GM19397 (cell line): ENCODE measurements around the gene PCK1.
"Not testable (repeated sequence)": the region's sequence is repeated elsewhere in the genome, so short reads cannot be mapped to it uniquely, and the experiment has no call there.

ENCODE experiments used
- ATAC-seq: cut with Tn5 transposase; IDR thresholded peaks from one replicate; pipeline ENCODE4 v1.9.1; 2021; ENCODE audit warnings: mild to moderate bottlenecking, moderate library complexity; ENCODE audit not compliant: unreplicated experiment

Gene PCK1

DNA sequence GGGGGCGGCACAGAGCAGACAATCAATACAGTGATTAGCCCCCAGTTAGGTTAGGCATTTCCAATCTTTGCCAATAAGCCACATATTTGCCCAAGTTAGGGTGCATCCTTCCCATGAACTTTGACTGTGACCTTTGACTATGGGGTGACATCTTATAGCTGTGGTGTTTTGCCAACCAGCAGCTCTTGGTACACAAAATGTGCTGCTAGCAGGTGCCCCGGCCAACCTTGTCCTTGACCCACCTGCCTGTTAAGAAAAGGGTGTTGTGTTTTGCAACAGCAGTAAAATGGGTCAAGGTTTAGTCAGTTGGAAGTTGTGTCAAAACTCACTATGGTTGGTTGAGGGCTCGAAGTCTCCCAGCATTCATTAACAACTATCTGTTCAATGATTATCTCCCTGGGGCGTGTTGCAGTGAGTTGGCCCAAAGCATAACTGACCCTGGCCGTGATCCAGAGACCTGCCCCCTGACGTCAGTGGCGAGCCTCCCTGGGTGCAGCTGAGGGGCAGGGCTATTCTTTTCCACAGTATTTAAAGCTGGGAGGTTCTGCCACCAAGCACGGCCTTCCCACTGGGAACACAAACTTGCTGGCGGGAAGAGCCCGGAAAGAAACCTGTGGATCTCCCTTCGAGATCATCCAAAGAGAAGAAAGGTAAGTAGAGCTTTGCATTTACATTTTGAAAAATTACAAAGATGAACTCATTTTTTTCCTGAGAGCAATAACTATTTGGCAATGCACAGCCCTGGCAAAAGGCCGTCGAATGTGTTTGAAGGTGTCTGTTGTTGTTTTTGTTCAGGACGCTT, at the start of gene PCK1:
PCK1 (plus strand) TSS at position 557 of the 802 bp plus-strand sequence. CDS start 302 bp downstream, outside the sequence.
- no peak for ATAC-seq

DNA sequence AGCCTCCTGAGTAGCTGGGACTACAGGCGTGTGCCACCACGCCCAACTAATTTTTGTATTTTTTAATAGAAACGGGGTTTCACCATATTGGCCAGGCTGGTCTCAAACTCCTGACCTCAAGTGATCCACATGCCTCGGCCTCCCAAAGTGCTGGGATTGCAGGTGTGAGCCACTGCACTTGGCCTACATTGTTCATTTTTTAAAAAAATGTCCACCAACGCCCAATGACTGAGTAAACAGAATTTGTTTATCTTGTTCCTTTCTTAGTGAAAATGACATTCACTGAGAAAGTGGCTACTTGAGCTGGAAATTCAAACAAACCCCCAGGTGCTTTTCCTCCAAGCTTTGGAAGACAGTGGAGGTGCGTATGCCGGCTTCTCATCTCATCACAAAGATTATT, 49.2 kb upstream of the PCK1 start:
- ATAC-seq = not testable (repeated sequence)

DNA sequence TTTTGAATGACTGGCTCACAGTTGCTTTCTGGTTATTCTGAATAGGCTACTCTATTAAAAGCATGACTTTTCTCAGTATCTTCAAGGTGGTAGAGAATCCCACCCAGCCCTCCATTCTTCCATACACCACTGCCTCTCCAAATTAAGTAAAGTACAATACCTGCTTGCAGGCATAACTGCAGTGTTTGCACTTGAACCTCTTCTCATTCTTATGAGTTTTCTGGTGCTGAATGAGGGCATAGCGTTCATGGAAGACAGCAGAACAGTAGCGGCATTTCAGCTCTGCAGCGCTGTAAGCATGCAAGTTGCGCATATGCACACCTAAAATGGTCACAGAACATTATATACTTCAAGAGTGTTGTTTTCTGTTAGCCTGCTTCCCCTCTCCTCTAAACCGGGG, 48.5 kb upstream of the PCK1 start:
- no peak for ATAC-seq

- ATAC-seq = no peak
Observed at GRCh38 chr20:57513199-57513598, 47.7 kb upstream of the PCK1 start.

DNA sequence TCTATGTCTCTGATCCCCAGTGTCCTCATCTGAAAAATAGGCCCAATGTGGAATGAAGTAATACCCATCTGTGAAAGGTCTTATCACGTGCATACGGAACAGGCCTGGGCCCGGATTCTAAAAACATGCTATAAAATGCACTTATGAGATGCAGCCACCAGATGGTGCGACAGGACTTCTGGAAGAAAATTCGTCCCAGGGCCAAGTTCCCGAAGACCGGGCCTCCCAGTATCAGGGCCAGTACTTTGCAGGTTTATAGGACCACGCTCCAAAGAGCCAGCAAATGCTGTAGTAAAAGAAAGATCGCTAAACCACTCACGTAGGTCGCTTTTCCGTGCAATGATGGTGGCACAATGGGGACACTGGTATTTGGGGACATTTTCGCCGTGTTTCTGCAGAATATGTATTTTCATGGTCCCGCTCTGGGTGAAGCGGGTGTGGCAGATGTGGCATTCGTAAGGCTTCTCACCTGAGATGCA, 46.6 kb upstream of the PCK1 start:
- ATAC-seq = no peak

GRCh38 chr20:57517904-57518303, 43.0 kb upstream of the PCK1 start:
- ATAC-seq = no peak

DNA sequence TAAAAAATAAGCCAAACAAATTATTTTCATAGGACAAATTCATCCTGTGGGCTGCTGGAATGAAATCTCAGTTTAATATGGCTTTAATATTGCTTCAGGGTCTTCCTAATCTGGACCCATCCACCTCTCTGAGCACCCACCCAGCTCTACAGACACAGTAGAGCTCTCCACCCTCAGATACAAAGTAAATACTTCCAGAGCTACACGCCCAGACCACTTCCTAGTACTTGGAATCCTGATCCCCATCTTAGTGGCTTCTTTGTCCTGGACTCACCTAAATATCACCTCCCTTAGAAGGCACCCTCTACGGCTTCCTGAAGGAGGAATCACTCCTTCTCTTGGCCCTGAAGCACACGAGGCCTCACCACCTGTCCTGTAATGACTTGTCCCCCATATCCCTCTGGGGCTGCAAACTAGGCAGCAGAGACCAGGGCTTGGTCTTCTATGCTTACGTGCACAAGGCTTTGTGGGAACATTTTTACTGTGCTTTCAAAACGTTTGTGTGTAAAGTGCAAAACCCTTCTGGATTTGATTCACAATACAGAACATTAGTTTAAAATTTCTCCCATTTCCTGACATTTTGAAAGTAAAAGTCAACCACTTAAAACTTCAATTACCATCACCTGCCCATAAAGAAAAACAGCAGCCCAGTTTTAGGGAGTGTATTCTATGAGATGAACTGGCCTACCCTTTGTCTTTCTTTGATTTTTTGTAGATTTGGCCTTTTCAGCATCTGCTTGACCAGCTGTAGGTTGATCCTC, 38.4 kb upstream of the PCK1 start:
- ATAC-seq = no peak

DNA sequence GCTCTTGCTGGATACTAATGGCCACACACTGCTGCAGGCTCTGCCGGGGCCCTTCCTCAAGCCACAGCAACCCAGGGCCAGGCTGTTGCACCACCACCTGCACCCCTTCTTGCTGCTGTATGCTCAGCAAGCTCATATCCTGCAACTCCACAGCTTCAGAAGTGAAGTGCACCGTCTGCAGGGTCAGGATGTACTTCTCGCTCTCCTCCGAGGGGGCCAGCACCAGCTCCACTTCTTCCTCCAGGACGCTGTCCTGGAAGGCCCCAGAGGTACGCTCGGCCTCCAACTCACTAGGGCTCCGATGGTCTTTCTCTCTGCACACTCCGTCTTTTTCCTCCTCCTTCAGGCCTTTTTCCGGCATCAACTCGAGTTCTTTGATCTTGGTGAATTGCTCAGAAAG, 37.1 kb upstream of the PCK1 start:
- no peak for ATAC-seq

DNA sequence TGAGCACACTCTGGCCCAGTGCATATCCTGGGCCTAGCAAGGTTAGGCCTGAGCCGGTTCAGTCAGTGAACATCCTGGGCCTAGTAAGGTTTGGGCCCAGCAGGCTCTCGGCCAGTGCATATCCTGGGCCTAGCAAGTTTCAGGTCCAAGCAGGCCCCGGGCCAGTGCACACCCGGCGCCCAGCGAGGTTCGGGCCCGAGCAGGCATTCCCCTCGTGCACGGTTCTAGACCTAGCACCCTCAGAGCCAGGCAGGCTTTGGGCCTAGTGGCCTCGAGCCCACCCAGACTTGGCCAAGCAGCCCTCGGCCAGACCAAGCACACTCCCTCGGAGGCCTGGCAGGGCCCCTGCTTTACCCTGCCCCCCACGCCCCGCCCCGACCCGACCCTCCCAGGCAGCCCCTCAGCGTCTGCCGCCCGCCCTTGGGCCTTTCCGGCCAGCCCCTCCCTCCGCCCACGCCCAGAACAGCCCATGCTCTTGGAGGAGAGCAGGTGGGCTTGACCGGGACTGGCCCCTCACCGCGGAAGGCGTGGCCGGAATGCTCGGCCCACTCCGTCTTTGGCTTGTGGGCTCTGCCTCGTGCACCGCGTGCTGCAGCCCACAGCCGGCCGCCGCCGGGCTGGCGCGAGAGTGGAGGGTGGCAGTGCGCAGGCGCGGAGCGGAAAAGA, 36.3 kb upstream of the PCK1 start, which contains the start of gene CTCFL:
CTCFL (minus strand) TSS at position 630 of the 666 bp plus-strand sequence. CDS start 935 bp downstream, outside the sequence.
- no peak for ATAC-seq

GRCh38 chr20:57525328-57526086, 35.4 kb upstream of the PCK1 start:
- ATAC-seq = no peak

- ATAC-seq = no peak
Observed at GRCh38 chr20:57526087-57526884, 34.6 kb upstream of the PCK1 start.

DNA sequence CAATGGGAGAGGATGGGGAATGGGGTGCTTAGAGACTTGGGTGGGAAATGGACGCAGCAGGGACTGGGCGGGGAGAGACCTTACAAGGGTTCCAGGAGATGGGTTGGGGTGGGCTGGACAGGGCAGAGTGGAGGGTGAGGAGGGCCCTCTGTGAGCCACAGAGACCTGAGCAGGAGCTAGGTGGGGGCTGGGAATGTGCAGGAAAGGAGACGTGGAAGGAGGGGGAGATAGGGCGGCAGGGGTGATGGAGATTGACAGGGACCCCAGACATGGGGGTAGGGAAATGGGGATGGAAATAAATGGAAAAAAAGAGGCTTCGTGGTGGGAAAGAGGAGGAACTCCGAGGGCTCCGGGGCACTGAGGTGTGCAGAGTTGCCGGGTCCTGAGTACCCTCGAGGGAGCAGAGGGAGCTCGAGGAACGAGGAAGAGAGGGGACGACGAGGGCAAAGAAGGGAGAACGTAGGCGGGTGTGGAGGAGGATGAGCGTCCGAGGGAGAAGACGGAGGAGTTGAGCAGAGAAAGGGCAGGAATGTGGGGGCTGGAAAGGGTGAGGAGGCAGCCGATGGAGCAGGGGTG, 33.9 kb upstream of the PCK1 start:
- no peak for ATAC-seq

- ATAC-seq = no peak
Observed at GRCh38 chr20:57527728-57528127, 33.2 kb upstream of the PCK1 start.

- no peak for ATAC-seq
Observed at GRCh38 chr20:57528148-57528547, 32.8 kb upstream of the PCK1 start.

DNA sequence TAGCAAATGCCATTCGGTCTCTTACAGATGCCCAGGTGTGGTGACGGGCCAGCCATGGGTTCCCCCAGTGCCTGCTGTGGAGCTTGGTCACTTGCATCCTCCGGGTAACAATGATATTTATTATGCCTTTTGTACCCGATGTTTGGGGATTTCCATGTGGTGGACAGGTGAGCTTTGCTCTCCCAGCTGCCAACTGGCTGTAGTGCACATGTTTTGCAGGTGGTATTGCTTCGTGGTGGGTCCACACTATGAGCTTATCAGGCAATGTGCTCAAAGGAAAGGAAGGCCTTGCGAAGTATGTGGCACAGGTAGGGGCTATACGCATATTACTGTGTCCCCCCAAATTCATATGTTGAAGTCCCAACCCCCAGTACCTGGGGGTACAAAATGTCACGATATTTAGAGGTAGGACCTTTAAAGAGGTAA, 31.7 kb upstream of the PCK1 start:
- ATAC-seq = no peak

GRCh38 chr20:57529810-57530209, 31.1 kb upstream of the PCK1 start:
- ATAC-seq = no peak

DNA sequence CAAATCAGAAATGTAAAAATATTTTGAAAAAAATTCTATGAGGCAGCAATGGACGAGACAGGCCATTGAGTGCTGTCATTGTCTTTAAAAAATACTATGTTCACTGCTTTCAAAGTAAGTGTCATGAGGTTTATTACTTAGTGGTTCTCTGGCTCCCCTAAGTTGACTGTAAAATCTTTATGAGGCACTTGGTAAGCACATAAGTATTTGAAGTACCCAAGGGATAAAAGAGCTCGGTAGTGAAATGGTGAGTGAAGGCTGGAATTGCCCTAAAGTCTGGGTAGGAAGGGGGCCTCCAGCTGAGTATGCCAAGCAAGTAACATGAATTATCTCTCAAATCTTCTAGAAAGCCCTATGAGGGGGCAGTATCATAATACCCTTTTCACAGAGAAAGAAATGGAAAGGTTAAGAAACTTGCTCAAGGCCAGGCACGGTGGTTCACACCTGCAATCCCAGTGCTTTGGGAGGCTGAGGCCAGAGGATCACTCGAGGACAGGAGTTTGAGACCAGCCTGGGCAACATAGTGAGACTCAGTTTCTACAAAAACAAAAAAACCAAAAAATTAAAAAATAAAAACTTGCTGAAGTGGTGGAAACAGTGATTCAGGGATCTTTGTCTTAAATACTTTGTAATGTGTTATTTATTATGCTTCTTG, 30.5 kb upstream of the PCK1 start:
- no peak for ATAC-seq

DNA sequence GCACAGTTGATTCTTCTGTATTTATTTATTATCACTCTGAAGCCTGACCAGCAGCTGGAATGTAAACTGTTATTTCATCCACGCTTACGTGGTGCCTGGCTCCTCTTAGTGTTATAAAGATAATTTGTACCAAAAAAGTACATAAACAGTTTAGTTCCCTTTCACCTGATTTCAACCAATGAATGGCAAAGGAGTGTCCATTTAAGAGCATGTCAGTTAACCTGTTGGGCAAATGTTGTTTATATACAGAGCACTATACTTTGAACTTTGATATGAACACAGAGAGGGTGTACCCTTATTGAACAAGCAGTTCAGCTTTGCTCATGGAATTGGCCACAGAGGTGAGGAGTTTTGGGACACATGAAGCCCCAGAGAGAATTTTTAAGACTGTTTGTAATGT, 28.8 kb upstream of the PCK1 start:
- no peak for ATAC-seq

GRCh38 chr20:57535297-57535696, 25.6 kb upstream of the PCK1 start:
- ATAC-seq = no peak
